Neutrophil (primary cell): ENCODE results near the gene MYOZ3.

Source experiments
- H3K27ac ChIP-seq: fragments of 200-600 bp; sonication (generic); 2 replicates; pipeline ENCODE4 v1.5.1; 2016; ENCODE audit warnings: mild to moderate bottlenecking, moderate library complexity
- H3K27me3 ChIP-seq: fragments of 200-600 bp; sonication (generic); 2 replicates; pipeline ENCODE4 v1.6.0; 2016; ENCODE audit warnings: mild to moderate bottlenecking
- H3K36me3 ChIP-seq: fragments of 200-600 bp; sonication (generic); 2 replicates; pipeline ENCODE4 v1.5.1; 2017
- H3K4me1 ChIP-seq, 2 experiments: fragments of 200-600 bp in 1 of 2; sonication (generic) in 1 of 2; 1 replicate in 1 of 2; 2 replicates in 1 of 2; pipeline versions ENCODE4 v1.5.1 to v1.6.1; 2013 to 2016; ENCODE audit warnings: low read depth in 1 of 2, low read length in 1 of 2, mild to moderate bottlenecking in 1 of 2, moderate library complexity in 1 of 2; ENCODE audit not compliant: control insufficient read depth in 1 of 2, insufficient read depth in 1 of 2
- H3K4me3 ChIP-seq, 2 experiments: fragments of 200-600 bp in 1 of 2; sonication (generic) in 1 of 2; 1 replicate in 1 of 2; 2 replicates in 1 of 2; pipeline ENCODE4 v1.5.1; 2013 to 2016; ENCODE audit warnings: low read depth in 1 of 2, low read length in 1 of 2, mild to moderate bottlenecking in 1 of 2, moderate library complexity in 1 of 2
- H3K9me3 ChIP-seq: fragments of 200-600 bp; sonication (generic); 2 replicates; pipeline ENCODE4 v1.5.1; 2016
- CTCF ChIP-seq: fragments of 200-600 bp; sonication (generic); IDR thresholded peaks from 2 replicates; pipeline ENCODE4 v1.5.1; 2016; ENCODE audit warnings: antibody characterized with exemption

MYOZ3 gene

GRCh38 chr5:150641824-150642566 lies 19.1 kb upstream of the MYOZ3 start:
- H3K27ac ChIP-seq = no peak overlapping the region
- H3K4me3 ChIP-seq = no peak overlapping the region

DNA sequence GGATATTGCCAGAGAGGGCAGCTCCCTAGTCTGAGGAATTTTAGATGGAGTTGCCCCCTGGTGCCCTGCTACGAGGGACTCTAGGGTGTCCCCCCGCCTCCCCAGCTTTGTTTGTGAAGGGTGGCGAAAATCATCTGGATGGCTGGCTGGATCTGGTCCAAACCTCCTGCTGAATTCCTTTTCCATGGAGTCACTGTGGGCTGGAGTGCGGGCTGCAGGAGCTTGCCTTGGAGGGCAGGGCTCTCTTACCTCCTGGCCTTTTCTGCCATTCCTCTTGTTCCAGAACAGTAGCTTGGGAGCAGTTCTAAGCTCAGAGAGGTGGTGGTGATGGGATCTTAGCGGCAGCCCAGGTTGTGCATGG lies 18.5 kb upstream of the MYOZ3 start:
- Histone ChIP-seq H3K4me3 (no peak overlapping the region), H3K27me3 (peaks cover 10% of the 10 kb centered on the region), H3K27ac (no peak overlapping the region), H3K4me1 (no peaks in the 10 kb centered on the region), H3K9me3 (no peaks in the 10 kb centered on the region), H3K36me3 (no peaks in the 10 kb centered on the region)
- no peak for TF ChIP-seq CTCF

More at GRCh38 chr5:150641824-150642566, 19.1 kb upstream of the MYOZ3 start:
- Histone ChIP-seq H3K36me3 (no peaks in the 10 kb centered on the region), H3K27me3 (peaks cover 15% of the 10 kb centered on the region), H3K4me1 (no peaks in the 10 kb centered on the region), H3K9me3 (no peaks in the 10 kb centered on the region)
- TF ChIP-seq CTCF = no peak

DNA sequence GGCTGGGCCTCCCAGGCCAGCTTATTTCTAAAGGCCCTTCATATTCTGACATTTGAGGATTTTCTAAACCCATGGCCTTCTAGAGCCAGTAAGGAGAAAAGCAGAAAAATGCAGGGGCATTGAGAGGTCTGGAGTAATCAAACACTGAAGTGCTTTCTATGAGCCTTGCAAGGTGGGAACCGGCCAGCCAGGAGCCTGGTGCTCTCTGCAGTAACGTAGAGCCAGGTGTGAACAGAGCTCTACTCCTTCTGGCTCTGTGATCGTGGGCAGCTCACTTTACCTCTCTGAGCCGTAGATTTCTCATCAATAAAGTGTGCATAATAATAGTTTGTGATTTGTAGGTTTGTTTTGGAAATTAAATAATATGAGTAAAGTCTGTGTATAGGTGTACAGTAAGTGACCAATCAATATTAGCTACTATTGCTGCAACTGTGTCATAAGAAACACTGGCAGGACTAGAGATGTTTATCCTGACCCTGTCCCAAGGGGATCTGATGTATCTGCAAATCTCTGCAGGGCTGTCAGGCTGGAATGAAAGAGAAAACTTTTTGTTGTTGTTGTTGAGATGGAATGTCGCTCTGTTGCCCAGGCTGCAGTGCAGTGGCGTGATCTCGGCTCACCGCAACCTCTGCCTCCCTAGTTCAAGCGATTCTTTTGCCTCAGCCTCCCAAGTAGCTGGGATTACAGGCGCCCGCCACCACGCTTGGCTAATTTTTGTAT lies 17.9 kb upstream of the MYOZ3 start:
- H3K4me1 ChIP-seq = no peaks in the 10 kb centered on the region
- H3K36me3 ChIP-seq = no peaks in the 10 kb centered on the region
- H3K4me3 ChIP-seq = no peak overlapping the region
- no peak overlapping the region for H3K27ac ChIP-seq
- peaks cover 4% of the 10 kb centered on the region for H3K27me3 ChIP-seq
- H3K9me3 ChIP-seq = no peaks in the 10 kb centered on the region
- TF ChIP-seq CTCF = no peak

DNA sequence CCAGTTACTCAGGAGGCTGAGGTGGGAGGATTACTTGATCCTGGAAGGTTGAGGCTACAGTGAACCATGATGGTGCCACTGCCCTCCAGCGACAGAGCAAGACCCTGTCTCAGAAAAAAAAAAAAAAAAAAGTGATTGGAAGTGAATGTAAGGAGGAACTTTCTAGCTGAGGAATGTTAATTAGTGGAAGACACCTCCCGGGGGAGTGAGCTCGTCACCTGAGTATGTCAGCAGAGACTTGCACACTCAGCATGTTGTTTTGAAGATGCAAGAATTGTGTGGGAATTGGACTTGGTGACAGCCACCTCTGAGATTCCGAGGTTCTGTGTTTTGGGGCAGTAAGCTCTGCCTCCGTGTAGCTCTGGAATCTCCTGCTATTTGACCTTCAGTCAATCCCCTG lies 17.0 kb upstream of the MYOZ3 start:
- TF ChIP-seq CTCF = no peak
- H3K9me3 ChIP-seq = no peaks in the 10 kb centered on the region
- no peaks in the 10 kb centered on the region for H3K36me3 ChIP-seq
- H3K4me3 ChIP-seq = no peak overlapping the region
- no peaks in the 10 kb centered on the region for H3K4me1 ChIP-seq
- H3K27ac ChIP-seq = no peak overlapping the region
- H3K27me3 ChIP-seq = no peaks in the 10 kb centered on the region

GRCh38 chr5:150644514-150644913 lies 16.5 kb upstream of the MYOZ3 start:
- H3K27ac ChIP-seq = no peak overlapping the region
- H3K4me3 ChIP-seq = no peak overlapping the region
- no peaks in the 10 kb centered on the region for H3K36me3 ChIP-seq
- no peaks in the 10 kb centered on the region for H3K9me3 ChIP-seq
- H3K4me1 ChIP-seq = no peaks in the 10 kb centered on the region
- TF ChIP-seq CTCF = no peak
- no peaks in the 10 kb centered on the region for H3K27me3 ChIP-seq
